Measurements from ENCODE around the gene BANK1.

DNA sequence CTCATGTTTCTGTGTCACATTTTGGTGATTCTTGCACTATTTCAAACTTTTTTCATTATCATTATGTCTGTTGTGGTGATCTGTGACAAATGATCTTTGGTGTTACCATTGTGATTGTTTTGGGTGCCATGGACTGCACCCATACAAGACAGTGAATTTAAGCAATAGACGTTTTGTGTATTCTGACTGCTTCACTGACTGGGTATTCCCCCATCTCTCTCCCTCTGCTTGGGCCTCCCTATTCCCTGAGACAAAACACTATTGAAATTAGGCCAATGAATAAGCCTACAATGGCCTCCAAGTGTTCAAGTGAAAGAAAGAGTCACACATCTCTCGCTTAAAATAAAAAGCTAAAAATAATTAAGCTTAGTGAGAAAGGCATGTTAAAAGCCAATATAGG is 60.2 kb downstream of the BANK1 start:
- TF ChIP-seq REST (IDR thresholded peaks at IDR 0.05; ENCODE audit: low read depth) (no peak), CTCF (IDR thresholded peaks at IDR 0.05 in 2 of 3, conservative IDR thresholded peaks at IDR 0.05 in 1 of 3; ENCODE audit: borderline replicate concordance in 1 of 3, insufficient read depth in 1 of 3, low read depth in 2 of 3, low read length in 2 of 3) (no peak), POLR2A (IDR thresholded peaks at IDR 0.05; ENCODE audit: borderline replicate concordance, extremely low read depth, insufficient read depth, insufficient read length) (no peak), RAD21 (IDR thresholded peaks at IDR 0.05; ENCODE audit: low read depth) (no peak), ZBTB33 (IDR thresholded peaks at IDR 0.05; ENCODE audit: extremely low read depth, insufficient replicate concordance, low read length) (no peak), EZH2 (IDR thresholded peaks at IDR 0.05) (no peak), YY1 (IDR thresholded peaks at IDR 0.05; ENCODE audit: extremely low read depth, insufficient replicate concordance, low read depth, low read length) (no peak), POLR2AphosphoS5 (IDR thresholded peaks at IDR 0.05; ENCODE audit: low read depth, low read length) (no peak), EZH2phosphoT487 (IDR thresholded peaks at IDR 0.05; ENCODE audit: borderline replicate concordance) (no peak), SIN3A (IDR thresholded peaks at IDR 0.05; ENCODE audit: low read depth) (no peak), FOSL1 (IDR thresholded peaks at IDR 0.05; ENCODE audit: low read depth) (no peak)
- TF ChIP-seq, protein P1, sequence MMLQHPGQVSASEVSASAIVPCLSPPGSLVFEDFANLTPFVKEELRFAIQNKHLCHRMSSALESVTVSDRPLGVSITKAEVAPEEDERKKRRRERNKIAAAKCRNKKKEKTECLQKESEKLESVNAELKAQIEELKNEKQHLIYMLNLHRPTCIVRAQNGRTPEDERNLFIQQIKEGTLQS (IDR thresholded peaks at IDR 0.05) = no peak

Data from HCT116 (cell line).